GM21515 (cell line): ENCODE measurements around the gene FSCN2.

ENCODE experiments used
- ATAC-seq: cut with Tn5 transposase; IDR thresholded peaks from one replicate; pipeline ENCODE4 v1.9.1; 2021; ENCODE audit not compliant: unreplicated experiment

FSCN2 gene

GRCh38 chr17:81527591-81528383 lies at the start of gene FSCN2:
Gene FSCN2, plus strand, starts transcription at chr17:81528377. Its CDS starts 155 bp downstream, at chr17:81528532.
- no peak for ATAC-seq

GRCh38 chr17:81479175-81480071 lies 48.8 kb upstream of the FSCN2 start:
- no peak for ATAC-seq

- no peak for ATAC-seq
Observed at GRCh38 chr17:81480140-81481072, 47.8 kb upstream of the FSCN2 start.

- no peak for ATAC-seq
Observed at GRCh38 chr17:81481073-81481799, 46.9 kb upstream of the FSCN2 start.

- no peak for ATAC-seq
Observed at GRCh38 chr17:81481815-81482505, 46.2 kb upstream of the FSCN2 start.

GRCh38 chr17:81482673-81483072 lies 45.5 kb upstream of the FSCN2 start:
- no peak for ATAC-seq

GRCh38 chr17:81483085-81483861 lies 44.9 kb upstream of the FSCN2 start:
- ATAC-seq: no peak

- no peak for ATAC-seq
Observed at GRCh38 chr17:81483862-81484194, 44.3 kb upstream of the FSCN2 start.

- ATAC-seq: no peak
Observed at GRCh38 chr17:81484195-81484979, 43.8 kb upstream of the FSCN2 start.

- ATAC-seq: no peak
Observed at GRCh38 chr17:81486199-81486810, 41.9 kb upstream of the FSCN2 start.

- no peak for ATAC-seq
Observed at GRCh38 chr17:81487089-81487486, 41.1 kb upstream of the FSCN2 start.

GRCh38 chr17:81487487-81488275 lies 40.5 kb upstream of the FSCN2 start:
- ATAC-seq: no peak

GRCh38 chr17:81488276-81488860 lies 39.8 kb upstream of the FSCN2 start:
- no peak for ATAC-seq

- no peak for ATAC-seq
Observed at GRCh38 chr17:81489012-81489997, 38.9 kb upstream of the FSCN2 start.
